ENCODE results near the gene TOM1L2. TPM values are rescaled to one million over a fixed set of nuclear protein-coding genes. Genes with fewer than 3 reads are reported as not detected.
"Not testable (repeated sequence)": the region's sequence is repeated elsewhere in the genome, so short reads cannot be mapped to it uniquely, and the experiment has no call there.

The TOM1L2 gene
- total and polyA plus RNA-seq, 2 of the 4 experiments (the other 2 are of a cell fraction), result 34.4 to 51.7 TPM

DNA sequence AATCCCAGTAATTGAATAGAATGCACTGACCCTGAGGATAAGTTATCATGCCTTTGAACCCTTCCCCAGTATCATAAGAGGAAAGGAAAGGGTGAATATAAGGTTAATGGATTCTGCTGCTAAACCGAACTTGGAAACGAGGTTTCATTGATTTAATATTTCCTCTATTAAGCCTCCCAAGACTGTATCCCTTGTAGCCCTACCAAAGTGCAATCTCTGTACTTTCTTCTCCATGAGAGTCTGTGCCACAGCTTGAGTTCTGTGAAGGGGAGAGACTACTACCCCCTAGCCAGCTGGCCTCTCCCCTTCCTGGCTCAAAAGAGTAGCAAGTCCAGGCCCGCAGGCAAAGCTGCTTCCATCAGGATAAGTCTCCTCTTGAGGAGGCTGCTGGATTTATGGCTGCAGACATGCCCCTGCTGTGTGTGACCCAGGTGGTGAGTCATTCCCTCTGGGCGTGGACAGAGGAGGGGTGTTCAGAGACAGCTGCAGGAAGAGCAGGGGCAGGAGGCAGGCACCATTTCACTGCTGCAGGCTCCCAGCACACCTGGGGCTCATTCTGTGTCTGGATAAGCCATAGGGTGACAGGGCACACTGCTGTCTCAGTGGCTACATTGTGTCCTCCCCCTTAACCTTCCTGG is 58.4 kb downstream of the TOM1L2 start (continued):
- TF ChIP-seq CHD1 (IDR thresholded peaks at IDR 0.05; ENCODE audit: low read depth, low read length) (no peak), NFE2L2 (IDR thresholded peaks at IDR 0.05; ENCODE audit: low read depth, low read length) (no peak), FOS (IDR thresholded peaks at IDR 0.05; ENCODE audit: low read depth, low read length) (peak; percentile 85)

DNA sequence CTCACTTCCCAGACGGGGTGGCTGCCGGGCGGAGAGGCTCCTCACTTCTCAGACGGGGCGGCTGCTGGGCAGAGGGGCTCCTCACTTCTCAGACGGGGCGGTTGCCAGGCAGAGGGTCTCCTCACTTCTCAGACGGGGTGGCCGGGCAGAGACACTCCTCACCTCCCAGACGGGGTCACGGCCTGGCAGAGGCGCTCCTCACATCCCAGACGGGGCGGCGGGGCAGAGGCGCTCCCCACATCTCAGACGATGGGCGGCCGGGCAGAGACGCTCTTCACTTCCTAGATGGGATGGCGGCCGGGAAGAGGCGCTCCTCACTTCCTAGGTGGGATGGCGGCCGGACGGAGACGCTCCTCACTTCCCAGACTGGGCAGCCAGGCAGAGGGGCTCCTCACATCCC is 59.9 kb downstream of the TOM1L2 start:
- H2BK5ac ChIP-seq (ENCODE audit: low read depth, low read length, poor library complexity, severe bottlenecking); H2AFZ ChIP-seq (replicated peaks; ENCODE audit: low read length, poor library complexity); H3K27me3 ChIP-seq (ENCODE audit: control insufficient read depth, insufficient read depth, low read length); H3K27ac ChIP-seq (ENCODE audit: insufficient read depth, low read length); H3K23ac ChIP-seq (ENCODE audit: low read depth, low read length); H3K9me3 ChIP-seq (ENCODE audit: control insufficient read depth, insufficient read depth, low read length); H3K4me2 ChIP-seq (ENCODE audit: low read depth, low read length); H3K56ac ChIP-seq (ENCODE audit: extremely low read depth, insufficient read depth, low read length); H2AK5ac ChIP-seq (ENCODE audit: low read depth, low read length); H2BK20ac ChIP-seq (ENCODE audit: low read depth, low read length); intact Hi-C loops (cut with micrococcal nuclease); H3K4ac ChIP-seq (ENCODE audit: low read depth, low read length); H2BK120ac ChIP-seq (ENCODE audit: low read depth, low read length); H3K14ac ChIP-seq (replicated peaks; ENCODE audit: low read depth, low read length); DNase-seq; H3K9ac ChIP-seq (ENCODE audit: low read depth, low read length); H2BK15ac ChIP-seq (ENCODE audit: low read depth, low read length); H4K8ac ChIP-seq (ENCODE audit: low read depth in 2 of 2, low read length in 2 of 2); POLR2A ChIA-PET (ENCODE audit: unreplicated experiment); H2AK9ac ChIP-seq (replicated peaks; ENCODE audit: low read depth, low read length, poor library complexity); in situ Hi-C loops (cut with MboI; ENCODE audit: low sequenced_read_pairs); H4K5ac ChIP-seq (ENCODE audit: low read depth, low read length); H4K20me1 ChIP-seq (ENCODE audit: insufficient read depth, low read length); H3K18ac ChIP-seq (ENCODE audit: low read depth, low read length); BruUV-seq (replicated peaks); dilution Hi-C loops (cut with HindIII; ENCODE audit: low sequenced_read_pairs, unreplicated experiment); H4K91ac ChIP-seq (ENCODE audit: insufficient read depth, low read depth, low read length); H3K4me3 ChIP-seq (ENCODE audit: insufficient read depth, low read depth, low read length); ATAC-seq (ENCODE audit: low read depth); H3K36me3 ChIP-seq (ENCODE audit: control insufficient read depth, insufficient read depth, low read length); CTCF ChIA-PET; H3K4me1 ChIP-seq (ENCODE audit: control insufficient read depth, insufficient read depth, low read length): not testable (repeated sequence)
- Histone ChIP-seq H3K9me1 (ENCODE audit: insufficient read depth, low read length) (peaks cover 12% of the 10 kb centered on the region; the same call in 1 of the 2 replicates), H3K79me1 (ENCODE audit: low read depth in 1 of 2, low read length in 2 of 2) (peaks cover 12 to 37% of the 10 kb centered on the region in 2 experiments)
- WGBS, 2 experiments (ENCODE audit: extremely low coverage in 2 of 2, insufficient read length in 1 of 2), result no CpG with 5 or more reads among the region's 27 CpGs

All from IMR-90 (cell line).